Measurements from ENCODE around the gene TUBB2B. TPM values are rescaled to one million over a fixed set of nuclear protein-coding genes. Genes with fewer than 3 reads are reported as not detected.
A peak's percentile ranks its signal among the peaks of the same experiment; 100 is the strongest.

The TUBB2B gene
- total and polyA plus RNA-seq, 2 donors (not counting 1 experiment from before 2014, with no cell fraction given): 14.7 TPM; not detected in 1

GRCh38 chr6:3258201-3258600, 30.7 kb upstream of the TUBB2B start:
- no peak for ATAC-seq (ENCODE audit: low read depth)
- POLR2A ChIA-PET: interaction anchor here (0.9 to 1.6 kb wide), 2 partner anchors 96 to 140 kb away, joined by 3 to 4 read pairs; partner anchors contain the start of gene BPHL
- H3K9me3 Mint-ChIP-seq (ENCODE audit: insufficient read depth): no peaks in the 10 kb centered on the region

GRCh38 chr6:3253597-3253961, 26.1 kb upstream of the TUBB2B start:
- WGBS (ENCODE audit: insufficient coverage): 97% methylated on average over 40 of the region's 40 CpGs
- Mint-ChIP-seq H3K27ac (no peak overlapping the region), H3K9me3 (ENCODE audit: insufficient read depth) (no peaks in the 10 kb centered on the region)

More at GRCh38 chr6:3258201-3258600, 30.7 kb upstream of the TUBB2B start:
- H3K9ac ChIP-seq (ENCODE audit: low read length): peak overlapping the region; percentile 82
- H3K36me3 ChIP-seq (replicated peaks in 1 of 2; ENCODE audit: control extremely low read depth in 1 of 2, control insufficient read depth in 1 of 2, extremely low read depth in 1 of 2, insufficient read depth in 2 of 2, low read length in 1 of 2): peaks cover 0 to 6% of the 10 kb centered on the region in 2 experiments
- peaks cover 20 to 34% of the 10 kb centered on the region in 2 donors for H3K4me1 ChIP-seq (ENCODE audit: control insufficient read depth in 2 of 2, insufficient read depth in 2 of 2, low read length in 2 of 2)
- H3K79me2 ChIP-seq (ENCODE audit: control insufficient read depth, insufficient read depth, low read length): peaks cover 41% of the 10 kb centered on the region
- peaks cover 38% of the 10 kb centered on the region for H4K20me1 ChIP-seq (ENCODE audit: control insufficient read depth, insufficient read depth, low read length, poor library complexity, severe bottlenecking)
- H3K27ac ChIP-seq (ENCODE audit: low read length in 2 of 2): no peak overlapping the region
- WGBS (ENCODE audit: insufficient coverage): 62% methylated on average over 7 of the region's 12 CpGs
- TF ChIP-seq, protein P1, sequence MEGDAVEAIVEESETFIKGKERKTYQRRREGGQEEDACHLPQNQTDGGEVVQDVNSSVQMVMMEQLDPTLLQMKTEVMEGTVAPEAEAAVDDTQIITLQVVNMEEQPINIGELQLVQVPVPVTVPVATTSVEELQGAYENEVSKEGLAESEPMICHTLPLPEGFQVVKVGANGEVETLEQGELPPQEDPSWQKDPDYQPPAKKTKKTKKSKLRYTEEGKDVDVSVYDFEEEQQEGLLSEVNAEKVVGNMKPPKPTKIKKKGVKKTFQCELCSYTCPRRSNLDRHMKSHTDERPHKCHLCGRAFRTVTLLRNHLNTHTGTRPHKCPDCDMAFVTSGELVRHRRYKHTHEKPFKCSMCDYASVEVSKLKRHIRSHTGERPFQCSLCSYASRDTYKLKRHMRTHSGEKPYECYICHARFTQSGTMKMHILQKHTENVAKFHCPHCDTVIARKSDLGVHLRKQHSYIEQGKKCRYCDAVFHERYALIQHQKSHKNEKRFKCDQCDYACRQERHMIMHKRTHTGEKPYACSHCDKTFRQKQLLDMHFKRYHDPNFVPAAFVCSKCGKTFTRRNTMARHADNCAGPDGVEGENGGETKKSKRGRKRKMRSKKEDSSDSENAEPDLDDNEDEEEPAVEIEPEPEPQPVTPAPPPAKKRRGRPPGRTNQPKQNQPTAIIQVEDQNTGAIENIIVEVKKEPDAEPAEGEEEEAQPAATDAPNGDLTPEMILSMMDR (IDR thresholded peaks at IDR 0.05): no peak
- no peak for TF ChIP-seq EZH2 (IDR thresholded peaks at IDR 0.05; ENCODE audit: borderline replicate concordance, insufficient read depth, low read depth, low read length, poor library complexity, severe bottlenecking)
- peak overlapping the region; percentile 59 for H3K27ac Mint-ChIP-seq
- peaks cover 0 to 4% (median 0%) of the 10 kb centered on the region in 3 donors for H3K9me3 ChIP-seq (ENCODE audit: control extremely low read depth in 1 of 3, control insufficient read depth in 2 of 3, insufficient read depth in 1 of 3, low read length in 2 of 3)
- intact Hi-C loops (cut with micrococcal nuclease): loop anchor here (1.0 to 10.0 kb wide), 9 partner anchors 99 to 1011 kb away; partner anchors contain the start of genes BPHL, ECI2, GMDS and RIPK1
- DNase-seq: no peak
- H3K27me3 ChIP-seq (replicated peaks in 1 of 4; ENCODE audit: control extremely low read depth in 1 of 4, control insufficient read depth in 3 of 4, insufficient read depth in 4 of 4, low read length in 3 of 4): no peaks in the 10 kb centered on the region
- peak overlapping the region; percentile 88 for H3K4me2 ChIP-seq (replicated peaks; ENCODE audit: low read depth, low read length, poor library complexity, severe bottlenecking)
- peaks cover 33% of the 10 kb centered on the region for H3K4me1 Mint-ChIP-seq
- peaks cover 3% of the 10 kb centered on the region for H3K27me3 Mint-ChIP-seq
- H3K4me3 ChIP-seq (ENCODE audit: control extremely low read depth in 1 of 5, extremely low read depth in 1 of 5, insufficient read depth in 1 of 5, low read depth in 2 of 5, low read length in 4 of 5): peak overlapping the region; percentile 32 to 86 (median 78)
- peak overlapping the region; percentile 97 for H3K4me3 Mint-ChIP-seq
- CTCF ChIA-PET: interaction anchor here (0.9 to 1.5 kb wide), 2 partner anchors 101 to 138 kb away, joined by 3 to 5 read pairs; partner anchors contain the start of gene TUBB2A
- H2AFZ ChIP-seq (ENCODE audit: insufficient read depth, low read depth, low read length, poor library complexity, severe bottlenecking): peak overlapping the region; percentile 93

More at GRCh38 chr6:3253597-3253961, 26.1 kb upstream of the TUBB2B start:
- no peak for TF ChIP-seq EZH2 (IDR thresholded peaks at IDR 0.05; ENCODE audit: borderline replicate concordance, insufficient read depth, low read depth, low read length, poor library complexity, severe bottlenecking)
- TF ChIP-seq, protein P1 (IDR thresholded peaks at IDR 0.05): no peak
- H3K27me3 Mint-ChIP-seq: peaks cover 23% of the 10 kb centered on the region
- peaks cover 4% of the 10 kb centered on the region for H3K4me1 Mint-ChIP-seq
- Histone ChIP-seq H3K27ac (ENCODE audit: low read length in 2 of 2) (no peak overlapping the region), H4K20me1 (ENCODE audit: control insufficient read depth, insufficient read depth, low read length, poor library complexity, severe bottlenecking) (no peaks in the 10 kb centered on the region), H2AFZ (ENCODE audit: insufficient read depth, low read depth, low read length, poor library complexity, severe bottlenecking) (no peak overlapping the region), H3K27me3 (replicated peaks in 1 of 4; ENCODE audit: control extremely low read depth in 1 of 4, control insufficient read depth in 3 of 4, insufficient read depth in 4 of 4, low read length in 3 of 4) (peaks cover 0 to 17% (median 6%) of the 10 kb centered on the region in 4 experiments), H3K4me3 (ENCODE audit: control extremely low read depth in 1 of 5, extremely low read depth in 1 of 5, insufficient read depth in 1 of 5, low read depth in 2 of 5, low read length in 4 of 5) (no peak overlapping the region), H3K4me1 (ENCODE audit: control insufficient read depth in 2 of 2, insufficient read depth in 2 of 2, low read length in 2 of 2) (peaks cover 8 to 12% of the 10 kb centered on the region in 2 donors), H3K4me2 (replicated peaks; ENCODE audit: low read depth, low read length, poor library complexity, severe bottlenecking) (no peak overlapping the region), H3K9me3 (ENCODE audit: control extremely low read depth in 1 of 3, control insufficient read depth in 2 of 3, insufficient read depth in 1 of 3, low read length in 2 of 3) (peaks cover 0 to 7% (median 0%) of the 10 kb centered on the region in 3 donors), H3K79me2 (ENCODE audit: control insufficient read depth, insufficient read depth, low read length) (no peaks in the 10 kb centered on the region), H3K9ac (ENCODE audit: low read length) (no peak overlapping the region), H3K36me3 (replicated peaks in 1 of 2; ENCODE audit: control extremely low read depth in 1 of 2, control insufficient read depth in 1 of 2, extremely low read depth in 1 of 2, insufficient read depth in 2 of 2, low read length in 1 of 2) (no peaks in the 10 kb centered on the region)
- intact Hi-C loops (cut with micrococcal nuclease): loop anchor here (10.0 kb wide), 1 partner anchor 881 kb away; the partner anchor contains the start of gene ECI2
- ChIA-PET CTCF (interaction anchor here (1.1 to 1.9 kb wide), 4 partner anchors 91 to 126 kb away, joined by 3 to 6 read pairs (median 4); partner anchors contain the start of gene TUBB2A), POLR2A (no interaction called here)
- no peak for ATAC-seq (ENCODE audit: low read depth)
- H3K4me3 Mint-ChIP-seq: no peak overlapping the region
- no peak for DNase-seq
